ENCODE measurements around the gene SASS6. TPM values are rescaled to one million over a fixed set of nuclear protein-coding genes. Genes with fewer than 3 reads are reported as not detected.
"Not testable (repeated sequence)": the region's sequence is repeated elsewhere in the genome, so short reads cannot be mapped to it uniquely, and the experiment has no call there.

SASS6 gene
- total RNA-seq, 2 donors from 2014 or later = 1.3 to 2.2 TPM

- ATAC-seq = no peak
- intact Hi-C loops (cut with DNase I) = no loop called here
Observed at GRCh38 chr1:100061681-100062080, 71.0 kb downstream of the SASS6 start.

DNA sequence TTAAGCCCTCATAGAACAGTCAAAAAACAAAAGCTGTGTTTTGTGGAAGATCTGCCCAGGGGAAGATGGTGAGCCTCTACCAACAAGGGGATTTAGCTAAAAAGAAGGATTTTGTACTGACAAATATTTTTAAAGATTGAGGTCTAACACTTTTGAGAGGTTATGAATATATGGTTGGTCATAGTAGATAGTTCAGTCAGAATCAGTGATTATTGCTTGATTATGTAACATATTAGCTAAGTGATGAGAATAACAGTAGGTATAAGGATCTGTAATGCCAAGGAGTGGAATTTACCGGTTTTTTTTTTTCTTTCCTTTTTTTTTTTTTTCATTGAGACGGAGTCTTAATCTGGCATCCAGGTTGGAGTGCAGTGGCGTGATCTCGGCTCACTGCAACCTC is 79.0 kb downstream of the SASS6 start:
- ATAC-seq = no peak
- intact Hi-C loops (cut with DNase I) = no loop called here

More at GRCh38 chr1:100061681-100062080, 71.0 kb downstream of the SASS6 start:
- DNase-seq = no peak

GRCh38 chr1:100053119-100053518 is 79.6 kb downstream of the SASS6 start:
- ATAC-seq (no peak), DNase-seq (no peak)
- intact Hi-C loops (cut with DNase I) = no loop called here

More for the DNA sequence above, 79.0 kb downstream of the SASS6 start:
- DNase-seq = no peak

GRCh38 chr1:100051893-100052292 is 80.8 kb downstream of the SASS6 start:
- no peak for ATAC-seq
- DNase-seq = no peak
- intact Hi-C loops (cut with DNase I) = no loop called here

DNA sequence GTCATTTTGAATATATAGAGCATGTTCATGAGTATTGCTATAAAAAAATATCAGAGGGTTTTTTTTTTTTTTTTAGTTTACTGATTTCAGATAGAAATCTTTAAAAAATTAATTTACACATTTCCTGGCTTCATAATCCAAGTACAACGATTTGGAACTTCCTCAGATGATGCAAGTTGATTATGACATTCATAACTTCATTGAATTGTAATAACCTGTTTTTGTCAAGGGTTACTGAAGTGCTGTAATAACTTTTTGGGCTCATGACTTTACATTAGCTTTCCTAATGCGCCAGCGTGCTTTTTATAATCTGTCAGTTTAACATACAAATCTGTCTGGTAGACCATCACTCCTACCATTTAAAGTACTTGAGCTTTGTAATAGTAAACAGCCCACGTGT is 81.3 kb downstream of the SASS6 start:
- DNase-seq = no peak
- intact Hi-C loops (cut with DNase I) = no loop called here
- ATAC-seq = no peak

- intact Hi-C loops (cut with DNase I) = no loop called here
- ATAC-seq (no peak), DNase-seq (no peak)
Observed at GRCh38 chr1:100050139-100050538, 82.6 kb downstream of the SASS6 start.

DNA sequence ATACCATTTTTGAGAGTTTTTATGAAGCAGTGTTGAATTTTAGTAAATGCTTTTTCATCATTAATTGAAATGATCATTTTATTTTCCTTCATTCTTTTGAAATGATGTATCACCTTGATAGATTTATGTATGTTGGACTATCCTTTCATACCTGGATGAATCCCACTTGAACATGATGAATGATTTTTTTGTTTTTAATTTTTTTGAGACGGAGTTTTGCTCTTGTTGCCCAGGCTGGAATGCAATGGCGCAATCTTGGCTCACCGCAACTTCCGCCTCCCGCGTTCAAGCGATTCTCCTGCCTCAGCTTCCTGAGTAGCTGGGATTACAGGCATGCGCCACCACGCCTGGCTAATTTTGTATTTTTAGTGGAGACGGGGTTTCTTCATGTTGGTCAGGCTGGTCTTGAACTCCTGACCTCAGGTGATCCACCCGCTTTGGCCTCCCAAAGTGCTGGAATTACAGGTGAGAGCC is 85.5 kb downstream of the SASS6 start:
- ATAC-seq; intact Hi-C loops (cut with DNase I); DNase-seq: not testable (repeated sequence)

DNA sequence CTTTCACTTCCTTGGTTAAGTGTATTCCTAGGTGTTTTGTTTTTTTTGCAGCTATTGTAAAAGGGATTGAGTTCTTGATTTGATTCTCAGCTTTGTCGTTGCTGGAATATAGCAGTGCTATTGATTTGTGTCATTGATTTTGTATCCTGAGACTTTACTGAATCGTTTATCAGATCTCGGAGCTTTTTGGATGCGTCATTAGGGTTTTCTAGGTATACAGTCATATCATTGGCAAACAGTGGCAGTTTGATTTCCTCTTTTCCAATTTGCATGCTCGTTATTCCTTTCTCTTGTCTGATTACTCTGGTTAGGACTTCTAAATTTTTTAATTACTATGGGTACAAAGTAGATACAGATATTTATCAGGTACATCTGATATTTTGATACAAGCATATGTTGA is 87.5 kb downstream of the SASS6 start:
- intact Hi-C loops (cut with DNase I) = no loop called here
- DNase-seq = no peak
- ATAC-seq = no peak

DNA sequence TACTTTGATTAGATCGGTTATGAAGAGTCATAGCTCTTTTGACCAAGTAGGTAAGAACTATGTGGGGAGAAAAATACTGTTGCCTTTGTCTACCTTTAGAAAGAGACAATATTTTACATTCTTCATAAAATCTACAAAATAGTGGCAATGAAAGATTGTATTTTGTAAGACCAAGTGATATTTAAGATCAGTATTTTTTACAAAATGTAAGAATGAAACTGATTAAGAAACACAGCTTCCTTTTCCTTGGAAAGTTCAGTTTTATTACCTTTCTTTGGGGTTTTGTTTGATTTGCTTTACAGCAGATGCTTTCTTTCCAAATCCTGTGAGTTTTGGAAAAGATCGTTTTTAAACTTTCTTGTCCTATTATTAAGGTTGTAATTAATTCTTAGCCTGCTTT is 93.1 kb downstream of the SASS6 start:
- ATAC-seq = no peak
- DNase-seq = no peak
- intact Hi-C loops (cut with DNase I) = no loop called here

DNA sequence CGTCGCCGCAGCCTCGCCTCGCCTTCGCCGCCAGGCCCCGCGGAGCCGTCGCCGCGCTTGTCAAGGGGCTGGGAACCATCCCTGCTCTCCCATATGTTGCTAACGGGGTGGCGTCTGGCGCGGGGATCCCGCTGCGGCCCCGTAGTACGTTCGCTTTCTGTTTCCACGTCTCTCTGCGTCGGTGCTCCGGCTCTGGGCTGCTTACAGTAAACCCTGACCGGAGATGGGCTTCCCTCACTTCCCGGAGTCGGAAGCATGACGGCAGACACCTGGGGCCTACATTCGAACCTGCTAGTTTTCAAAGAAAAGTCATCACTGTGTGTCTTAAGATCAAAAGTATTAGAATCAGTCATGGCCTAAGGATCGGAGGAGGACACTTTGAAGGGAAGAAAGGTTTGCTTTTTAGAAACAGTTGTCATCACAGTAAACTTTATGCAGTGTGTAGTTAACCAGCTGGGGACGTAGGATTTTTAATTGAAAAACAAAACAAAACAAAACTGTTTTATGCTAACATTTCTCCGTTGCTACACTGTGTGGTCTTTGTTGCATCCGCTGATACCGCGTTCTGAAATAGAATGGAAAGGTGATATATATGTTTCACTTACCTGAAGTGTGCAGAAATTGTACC is 94.0 kb downstream of the SASS6 start:
- intact Hi-C loops (cut with DNase I) = no loop called here
- DNase-seq = peak; percentile 70
- ATAC-seq = peak; percentile 66 to 68

GRCh38 chr1:100037927-100038659 is 94.6 kb downstream of the SASS6 start:
- DNase-seq (peak; percentile 93), ATAC-seq (peak; percentile 99)
- intact Hi-C loops (cut with DNase I) = no loop called here

GRCh38 chr1:100037656-100037926 is 95.1 kb downstream of the SASS6 start:
- DNase-seq (no peak), ATAC-seq (no peak)
- intact Hi-C loops (cut with DNase I) = no loop called here

- intact Hi-C loops (cut with DNase I) = no loop called here
- ATAC-seq (no peak), DNase-seq (no peak)
Observed at GRCh38 chr1:100036718-100037655, 95.7 kb downstream of the SASS6 start.

GRCh38 chr1:100035214-100035613 is 97.5 kb downstream of the SASS6 start:
- ATAC-seq = no peak
- intact Hi-C loops (cut with DNase I) = no loop called here
- DNase-seq = no peak

- intact Hi-C loops (cut with DNase I) = no loop called here
Observed at GRCh38 chr1:100034470-100034869, 98.3 kb downstream of the SASS6 start.

More at GRCh38 chr1:100034470-100034869, 98.3 kb downstream of the SASS6 start:
- no peak for ATAC-seq
- no peak for DNase-seq

Other genes with a start within 250 kb of the SASS6 start
- 1 to 10 TPM; 9.6 to 9.7 TPM for gene SLC35A3, start 162.9 kb downstream of the SASS6 start, total RNA-seq
- gene TRMT13, start 233 bp upstream of the SASS6 start, total RNA-seq = 10 to 100 TPM in 1 of 2 donors, 1 to 10 TPM in 1; 6.9 to 10.3 TPM
- 100 to 1,000 TPM in 1 of 2 donors, 10 to 100 TPM in 1; 61.2 to 102 TPM for gene LRRC39, start 45.3 kb upstream of the SASS6 start, total RNA-seq
- gene DBT, start 116.9 kb upstream of the SASS6 start, total RNA-seq = 10 to 100 TPM; 16.7 to 22.4 TPM
- 10 to 100 TPM; 30.3 to 31.8 TPM for gene RTCA, start 133.3 kb upstream of the SASS6 start, total RNA-seq
- 1 to 10 TPM; 4.5 to 4.7 TPM for gene CDC14A, start 219.6 kb upstream of the SASS6 start, total RNA-seq

All from left cardiac atrium (tissue), 4 donors.